ENCODE results near the gene NECAB2. TPM values are rescaled to one million over a fixed set of nuclear protein-coding genes. Genes with fewer than 3 reads are reported as not detected.

Gene NECAB2
- total RNA-seq, 2 donors from 2014 or later = 2.8 TPM; not detected in 1

- 84% methylated on average over 5 of the region's 5 CpGs for WGBS
- Histone ChIP-seq H3K4me3 (no peak overlapping the region), H3K9me3 (no peaks in the 10 kb centered on the region), H3K27ac (no peak overlapping the region), H3K27me3 (replicated peaks; ENCODE audit: insufficient read depth) (no peaks in the 10 kb centered on the region), H3K4me1 (replicated peaks) (no peaks in the 10 kb centered on the region), H3K36me3 (no peaks in the 10 kb centered on the region)
- intact Hi-C loops (cut with DNase I) = no loop called here
- DNase-seq (ENCODE audit: low spot score) = no peak
- no peak for TF ChIP-seq POLR2A (IDR thresholded peaks at IDR 0.05)
- TF ChIP-seq POLR2AphosphoS5 (IDR thresholded peaks at IDR 0.05) = no peak
- no peak for TF ChIP-seq CTCF (IDR thresholded peaks at IDR 0.05)
Measured at GRCh38 chr16:83978401-83978904, 10.4 kb downstream of the NECAB2 start.

DNA sequence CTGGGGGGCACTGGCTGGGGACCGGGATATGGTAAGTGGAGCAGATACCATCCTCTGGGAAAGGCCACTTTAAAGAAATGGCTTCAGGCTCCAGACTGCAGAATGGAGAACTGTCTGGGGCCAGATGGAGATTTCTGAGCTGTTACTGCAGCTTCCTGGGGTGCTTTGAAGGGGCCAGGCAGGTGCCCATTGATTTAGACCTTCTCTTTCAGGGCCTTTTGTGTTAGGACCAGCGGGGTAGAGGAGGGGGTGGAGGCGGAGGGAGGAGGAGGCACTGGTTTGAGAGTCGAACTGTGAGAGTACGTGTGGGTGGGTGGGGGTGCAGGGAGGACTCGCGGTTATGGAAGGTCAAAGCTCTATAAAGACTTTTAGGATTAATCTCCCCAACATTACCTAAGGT is 11.4 kb downstream of the NECAB2 start:
- 90% methylated on average over 7 of the region's 7 CpGs for WGBS
- Histone ChIP-seq H3K27me3 (replicated peaks; ENCODE audit: insufficient read depth) (no peaks in the 10 kb centered on the region), H3K4me1 (replicated peaks) (no peaks in the 10 kb centered on the region), H3K36me3 (no peaks in the 10 kb centered on the region), H3K27ac (no peak overlapping the region), H3K4me3 (no peak overlapping the region), H3K9me3 (no peaks in the 10 kb centered on the region)
- intact Hi-C loops (cut with DNase I) = no loop called here
- TF ChIP-seq POLR2AphosphoS5 (IDR thresholded peaks at IDR 0.05) (no peak), CTCF (IDR thresholded peaks at IDR 0.05) (no peak), POLR2A (IDR thresholded peaks at IDR 0.05) (no peak)
- DNase-seq (ENCODE audit: low spot score) = no peak

GRCh38 chr16:83980794-83981193 is 12.8 kb downstream of the NECAB2 start:
- Histone ChIP-seq H3K4me1 (replicated peaks) (no peaks in the 10 kb centered on the region), H3K4me3 (no peak overlapping the region), H3K36me3 (no peaks in the 10 kb centered on the region), H3K27me3 (replicated peaks; ENCODE audit: insufficient read depth) (no peaks in the 10 kb centered on the region), H3K27ac (no peak overlapping the region), H3K9me3 (no peaks in the 10 kb centered on the region)
- TF ChIP-seq POLR2A (IDR thresholded peaks at IDR 0.05) = no peak
- TF ChIP-seq POLR2AphosphoS5 (IDR thresholded peaks at IDR 0.05) = no peak
- TF ChIP-seq CTCF (IDR thresholded peaks at IDR 0.05) = no peak
- intact Hi-C loops (cut with DNase I) = no loop called here
- no peak for DNase-seq (ENCODE audit: low spot score)
- 94% methylated on average over 2 of the region's 2 CpGs for WGBS

GRCh38 chr16:83981799-83982198 is 13.8 kb downstream of the NECAB2 start:
- intact Hi-C loops (cut with DNase I) = no loop called here

More at GRCh38 chr16:83981799-83982198, 13.8 kb downstream of the NECAB2 start:
- TF ChIP-seq CTCF (IDR thresholded peaks at IDR 0.05) (no peak), POLR2AphosphoS5 (IDR thresholded peaks at IDR 0.05) (no peak), POLR2A (IDR thresholded peaks at IDR 0.05) (no peak)
- Histone ChIP-seq H3K4me3 (no peak overlapping the region), H3K4me1 (replicated peaks) (no peaks in the 10 kb centered on the region), H3K9me3 (no peaks in the 10 kb centered on the region), H3K36me3 (no peaks in the 10 kb centered on the region), H3K27me3 (replicated peaks; ENCODE audit: insufficient read depth) (no peaks in the 10 kb centered on the region), H3K27ac (no peak overlapping the region)
- DNase-seq (ENCODE audit: low spot score) = no peak
- 97% methylated on average over 8 of the region's 8 CpGs for WGBS

Data from prostate gland (tissue), 2 donors.